ENCODE results near the gene RPS6KA2.

The RPS6KA2 gene

GRCh38 chr6:166483026-166483425 lies 144.0 kb downstream of the RPS6KA2 start:
- ChIA-PET CTCF (no interaction called here), POLR2A (no interaction called here)
- TF ChIP-seq CTCF (IDR thresholded peaks at IDR 0.05; ENCODE audit: insufficient read depth, low read length, missing control alignments): no peak
- no peak for DNase-seq (ENCODE audit: low read depth, low spot score)
- H3K4me3 ChIP-seq (ENCODE audit: low read depth, low read length): no peak overlapping the region

- POLR2A ChIA-PET: no interaction called here
- CTCF ChIA-PET: no interaction called here
- no peak overlapping the region for H3K4me3 ChIP-seq (ENCODE audit: low read depth, low read length)
- no peak for TF ChIP-seq CTCF (IDR thresholded peaks at IDR 0.05; ENCODE audit: insufficient read depth, low read length, missing control alignments)
- DNase-seq (ENCODE audit: low read depth, low spot score): no peak
These were observed 148.1 kb downstream of the RPS6KA2 start for GRCh38 chr6:166478782-166479592.

- CTCF ChIA-PET: no interaction called here
- POLR2A ChIA-PET: no interaction called here
- no peak for TF ChIP-seq CTCF (IDR thresholded peaks at IDR 0.05; ENCODE audit: insufficient read depth, low read length, missing control alignments)
These were observed 149.2 kb downstream of the RPS6KA2 start for GRCh38 chr6:166477647-166478365.

DNA sequence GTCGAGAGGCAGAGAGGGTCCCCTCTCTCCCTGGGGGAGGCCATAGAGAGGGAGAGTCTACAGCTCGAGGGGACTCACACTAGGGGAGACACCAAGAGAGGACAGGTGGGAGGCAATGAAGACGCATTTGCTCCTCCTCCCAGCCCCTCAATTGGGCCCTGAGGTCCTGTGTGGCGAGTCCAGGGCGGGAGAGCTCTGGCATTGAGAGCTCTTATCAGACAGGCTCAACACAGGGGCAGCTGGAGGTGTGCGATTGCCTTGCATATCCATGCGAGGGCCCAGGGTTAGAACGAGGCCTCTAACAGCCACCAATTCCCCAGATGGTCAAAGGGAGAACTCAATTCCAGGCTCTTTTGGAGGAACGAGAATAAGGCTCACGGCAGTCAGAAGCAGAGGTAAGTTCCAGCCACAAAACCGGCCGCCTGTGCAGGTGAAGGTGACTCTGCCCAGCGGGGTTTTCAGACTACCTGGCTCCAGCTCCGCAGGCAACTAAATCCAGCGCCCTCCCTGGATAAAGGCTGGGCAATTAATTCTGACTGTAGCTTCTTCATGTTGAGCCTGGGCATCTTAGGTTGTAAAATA lies 150.3 kb downstream of the RPS6KA2 start:
- no peak for TF ChIP-seq CTCF (IDR thresholded peaks at IDR 0.05; ENCODE audit: insufficient read depth, low read length, missing control alignments)
- no peak overlapping the region for H3K4me3 ChIP-seq (ENCODE audit: low read depth, low read length)
- ChIA-PET CTCF (no interaction called here), POLR2A (no interaction called here)
- no peak for DNase-seq (ENCODE audit: low read depth, low spot score)

More at GRCh38 chr6:166477647-166478365, 149.2 kb downstream of the RPS6KA2 start:
- no peak overlapping the region for H3K4me3 ChIP-seq (ENCODE audit: low read depth, low read length)
- no peak for DNase-seq (ENCODE audit: low read depth, low spot score)

DNA sequence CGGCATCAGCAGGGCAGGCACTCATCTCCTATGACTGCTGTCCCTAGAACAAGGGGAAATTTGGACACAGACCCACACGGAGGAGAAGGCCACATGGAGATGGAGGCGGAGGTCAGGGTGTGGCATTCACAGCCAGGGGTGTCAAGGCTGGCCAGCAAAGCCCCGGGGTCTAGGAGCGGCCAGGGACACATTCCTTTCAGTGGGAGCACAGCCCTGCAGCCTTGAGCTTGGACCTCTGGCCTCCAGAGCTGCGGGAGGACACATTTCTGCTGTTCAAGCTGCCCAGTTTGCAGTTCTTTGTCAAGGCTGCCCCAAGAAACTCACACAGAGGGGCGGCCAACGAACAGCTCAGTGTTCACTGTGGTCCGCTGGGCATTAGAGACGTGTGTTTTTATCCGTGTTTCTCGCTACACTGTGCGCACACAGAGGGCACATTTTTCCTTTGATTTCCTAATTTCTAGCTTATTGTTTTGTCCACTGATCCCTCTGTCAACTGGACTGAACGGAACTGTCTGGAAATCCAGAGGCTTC lies 150.9 kb downstream of the RPS6KA2 start:
- H3K4me3 ChIP-seq (ENCODE audit: low read depth, low read length): no peak overlapping the region
- ChIA-PET POLR2A (no interaction called here), CTCF (no interaction called here)
- no peak for DNase-seq (ENCODE audit: low read depth, low spot score)
- TF ChIP-seq CTCF (IDR thresholded peaks at IDR 0.05; ENCODE audit: insufficient read depth, low read length, missing control alignments): no peak

Measured in AG04449 (cell line).